ENCODE results near the gene FNIP1. TPM values are rescaled to one million over a fixed set of nuclear protein-coding genes. Genes with fewer than 3 reads are reported as not detected.

The FNIP1 gene
- total and polyA plus RNA-seq, 2 of the 13 experiments (the other 11 are each of a cell fraction or from before 2014, with no cell fraction given), result 10.9 to 29.3 TPM

DNA sequence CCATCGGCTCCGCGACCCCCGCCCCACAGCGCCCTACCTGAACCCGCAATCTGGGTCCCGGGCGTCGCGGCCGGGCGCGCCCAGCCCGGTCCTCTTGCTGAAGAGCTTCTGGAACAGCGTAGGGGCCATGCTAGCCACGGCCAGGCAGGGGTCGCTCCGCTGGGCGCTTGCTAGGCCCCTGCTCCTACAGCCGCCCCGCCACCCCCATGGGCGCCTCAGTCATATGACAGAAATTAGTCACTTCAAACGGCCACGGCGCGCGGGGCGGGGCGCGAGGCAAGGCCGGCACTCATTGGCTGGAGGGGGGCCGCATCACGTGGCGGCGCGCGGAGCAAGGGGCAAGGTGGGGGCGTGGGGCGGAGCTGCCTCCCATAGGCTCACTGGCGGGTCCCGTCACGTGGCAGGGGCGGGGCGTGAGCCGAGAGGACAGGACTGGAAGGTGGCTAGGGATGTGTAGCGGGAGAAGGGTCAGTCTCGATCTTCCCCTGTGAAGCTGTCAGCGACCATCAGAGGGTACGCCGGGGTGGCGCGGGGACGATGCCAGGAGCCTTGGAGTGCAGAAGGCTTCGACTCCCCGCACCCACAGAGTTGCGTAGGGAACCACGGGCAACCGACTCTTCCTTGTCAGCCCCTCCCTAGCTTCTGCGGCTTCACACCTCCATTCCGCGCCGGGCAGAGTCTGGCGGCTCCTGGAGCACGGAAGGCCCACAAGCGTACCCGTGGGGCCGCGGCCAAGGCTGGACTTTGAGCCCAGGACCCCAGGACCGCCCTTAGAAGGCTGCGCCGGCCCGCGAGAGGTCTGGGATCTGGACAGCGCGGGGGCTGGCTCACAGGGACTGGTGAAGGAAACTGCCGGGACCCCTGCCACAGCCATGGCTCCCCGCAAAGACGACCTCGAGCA, at the start of gene FNIP1 (continued):
- TF ChIP-seq, protein P1, sequence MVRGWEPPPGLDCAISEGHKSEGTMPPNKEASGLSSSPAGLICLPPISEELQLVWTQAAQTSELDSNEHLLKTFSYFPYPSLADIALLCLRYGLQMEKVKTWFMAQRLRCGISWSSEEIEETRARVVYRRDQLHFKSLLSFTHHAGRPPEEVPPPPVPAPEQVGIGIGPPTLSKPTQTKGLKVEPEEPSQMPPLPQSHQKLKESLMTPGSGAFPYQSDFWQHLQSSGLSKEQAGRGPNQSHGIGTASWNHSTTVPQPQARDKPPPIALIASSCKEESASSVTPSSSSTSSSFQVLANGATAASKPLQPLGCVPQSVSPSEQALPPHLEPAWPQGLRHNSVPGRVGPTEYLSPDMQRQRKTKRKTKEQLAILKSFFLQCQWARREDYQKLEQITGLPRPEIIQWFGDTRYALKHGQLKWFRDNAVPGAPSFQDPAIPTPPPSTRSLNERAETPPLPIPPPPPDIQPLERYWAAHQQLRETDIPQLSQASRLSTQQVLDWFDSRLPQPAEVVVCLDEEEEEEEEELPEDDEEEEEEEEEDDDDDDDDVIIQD (CRISPR knock-in tag; IDR thresholded peaks at IDR 0.05; ENCODE audit: low read depth), result peak; percentile 81; the same call in 1 of the 2 replicates
- TF ChIP-seq ZNF713 (CRISPR knock-in tag; IDR thresholded peaks at IDR 0.05) (no peak), TAF1 (CRISPR knock-in tag; IDR thresholded peaks at IDR 0.05) (peak; percentile 99), ZNF781 (CRISPR knock-in tag; IDR thresholded peaks at IDR 0.05; ENCODE audit: borderline replicate concordance, not compliant biosample characterization) (peak; percentile 82), ZNF432 (CRISPR knock-in tag; IDR thresholded peaks at IDR 0.05; ENCODE audit: borderline replicate concordance) (no peak), THYN1 (CRISPR knock-in tag; IDR thresholded peaks at IDR 0.05; ENCODE audit: borderline replicate concordance, low read depth) (no peak), KDM5B (CRISPR knock-in tag; IDR thresholded peaks at IDR 0.05; ENCODE audit: borderline replicate concordance) (peak; percentile 96), NPAS2 (CRISPR knock-in tag; IDR thresholded peaks at IDR 0.05; ENCODE audit: borderline replicate concordance) (no peak), MIER3 (CRISPR knock-in tag; IDR thresholded peaks at IDR 0.05; ENCODE audit: borderline replicate concordance) (peak; percentile 55; the same call in 1 of the 2 replicates), TRIM24 (CRISPR knock-in tag; IDR thresholded peaks at IDR 0.05) (no peak), SAP130 (CRISPR knock-in tag; IDR thresholded peaks at IDR 0.05; ENCODE audit: low read depth) (peak; percentile 85), ESRRA (CRISPR knock-in tag; IDR thresholded peaks at IDR 0.05; ENCODE audit: low read depth) (0 out of 2 replicates have a peak, but pooled peaks have one; percentile 67), ZNF737 (CRISPR knock-in tag; IDR thresholded peaks at IDR 0.05; ENCODE audit: borderline replicate concordance) (peak; percentile 93; the same call in 1 of the 2 replicates), ZNF749 (CRISPR knock-in tag; IDR thresholded peaks at IDR 0.05; ENCODE audit: borderline replicate concordance) (no peak; the same call in 1 of the 2 replicates), KLF16 (CRISPR knock-in tag; IDR thresholded peaks at IDR 0.05) (peak in 1 of 2 experiments; percentile 89; a peak in 1 of 4 replicates), ZIK1 (CRISPR knock-in tag; IDR thresholded peaks at IDR 0.05; ENCODE audit: borderline replicate concordance, low read depth) (peak; percentile 88; the same call in 1 of the 2 replicates), ONECUT2 (CRISPR knock-in tag; IDR thresholded peaks at IDR 0.05) (peak; percentile 15; the same call in 1 of the 2 replicates), HOXA3 (CRISPR knock-in tag; IDR thresholded peaks at IDR 0.05) (peak; percentile 75), ZBTB34 (CRISPR knock-in tag; IDR thresholded peaks at IDR 0.05) (peak; percentile 72; the same call in 1 of the 2 replicates), NFKB2 (CRISPR knock-in tag; IDR thresholded peaks at IDR 0.05; ENCODE audit: borderline replicate concordance) (peak; percentile 89; the same call in 1 of the 2 replicates), ZFP36L1 (CRISPR knock-in tag; IDR thresholded peaks at IDR 0.05) (peak; percentile 74), ZC3H4 (CRISPR knock-in tag; IDR thresholded peaks at IDR 0.05; ENCODE audit: borderline replicate concordance) (peak; percentile 66; the same call in 1 of the 2 replicates), JARID2 (CRISPR knock-in tag; IDR thresholded peaks at IDR 0.05; ENCODE audit: insufficient replicate concordance) (peak; percentile 29), HIVEP1 (CRISPR knock-in tag; IDR thresholded peaks at IDR 0.05) (peak; percentile 45), SMAD3 (CRISPR knock-in tag; IDR thresholded peaks at IDR 0.05) (peak; percentile 62)
- TF ChIP-seq, protein P2, sequence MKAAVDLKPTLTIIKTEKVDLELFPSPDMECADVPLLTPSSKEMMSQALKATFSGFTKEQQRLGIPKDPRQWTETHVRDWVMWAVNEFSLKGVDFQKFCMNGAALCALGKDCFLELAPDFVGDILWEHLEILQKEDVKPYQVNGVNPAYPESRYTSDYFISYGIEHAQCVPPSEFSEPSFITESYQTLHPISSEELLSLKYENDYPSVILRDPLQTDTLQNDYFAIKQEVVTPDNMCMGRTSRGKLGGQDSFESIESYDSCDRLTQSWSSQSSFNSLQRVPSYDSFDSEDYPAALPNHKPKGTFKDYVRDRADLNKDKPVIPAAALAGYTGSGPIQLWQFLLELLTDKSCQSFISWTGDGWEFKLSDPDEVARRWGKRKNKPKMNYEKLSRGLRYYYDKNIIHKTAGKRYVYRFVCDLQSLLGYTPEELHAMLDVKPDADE (CRISPR knock-in tag; IDR thresholded peaks at IDR 0.05), result no peak

Measured in HepG2 (cell line).